Measurements from ENCODE around the gene CEP55. TPM values are rescaled to one million over a fixed set of nuclear protein-coding genes. Genes with fewer than 3 reads are reported as not detected.
A peak's percentile ranks its signal among the peaks of the same experiment; 100 is the strongest.
"Not testable (repeated sequence)": the region's sequence is repeated elsewhere in the genome, so short reads cannot be mapped to it uniquely, and the experiment has no call there.

CEP55 gene
- total and polyA plus RNA-seq, 12 donors, result 0.32 to 7.7 (median 1.2) TPM

DNA sequence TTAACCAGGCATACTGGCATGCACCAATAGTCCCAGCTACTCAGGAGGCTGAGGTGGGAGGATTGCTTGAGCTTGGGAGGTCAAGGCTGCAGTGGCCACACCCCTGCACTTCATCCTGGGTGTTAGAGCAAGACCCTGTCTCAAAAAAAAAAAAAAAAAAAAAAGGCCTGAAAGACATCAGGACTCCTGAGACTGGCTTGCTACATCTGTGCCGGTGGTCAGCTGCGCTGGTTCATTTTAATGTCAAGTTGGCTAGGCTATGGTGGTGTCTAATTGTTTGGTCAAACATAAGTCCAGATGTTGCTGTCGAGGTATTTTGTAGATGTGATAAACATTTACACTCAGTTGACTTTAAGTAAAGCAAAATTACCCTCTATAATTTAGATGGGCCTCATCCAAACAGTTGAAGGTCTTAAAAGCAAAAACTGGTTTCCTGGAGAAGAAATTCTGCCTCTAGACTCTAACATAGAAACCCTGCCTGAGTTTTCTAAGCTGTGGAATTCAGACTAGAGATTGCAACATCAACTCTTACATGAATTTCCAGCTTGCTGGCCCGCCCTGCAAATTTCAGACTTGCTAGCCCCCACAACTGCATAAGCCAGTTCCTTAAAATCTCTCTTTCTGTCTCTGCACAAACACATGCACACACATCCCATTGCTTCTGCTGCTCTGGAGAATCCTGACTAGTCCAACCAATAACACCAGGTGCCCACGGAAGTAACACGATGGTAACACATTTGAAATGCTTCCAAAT is 32.5 kb upstream of the CEP55 start:
- TF ChIP-seq, protein P1, sequence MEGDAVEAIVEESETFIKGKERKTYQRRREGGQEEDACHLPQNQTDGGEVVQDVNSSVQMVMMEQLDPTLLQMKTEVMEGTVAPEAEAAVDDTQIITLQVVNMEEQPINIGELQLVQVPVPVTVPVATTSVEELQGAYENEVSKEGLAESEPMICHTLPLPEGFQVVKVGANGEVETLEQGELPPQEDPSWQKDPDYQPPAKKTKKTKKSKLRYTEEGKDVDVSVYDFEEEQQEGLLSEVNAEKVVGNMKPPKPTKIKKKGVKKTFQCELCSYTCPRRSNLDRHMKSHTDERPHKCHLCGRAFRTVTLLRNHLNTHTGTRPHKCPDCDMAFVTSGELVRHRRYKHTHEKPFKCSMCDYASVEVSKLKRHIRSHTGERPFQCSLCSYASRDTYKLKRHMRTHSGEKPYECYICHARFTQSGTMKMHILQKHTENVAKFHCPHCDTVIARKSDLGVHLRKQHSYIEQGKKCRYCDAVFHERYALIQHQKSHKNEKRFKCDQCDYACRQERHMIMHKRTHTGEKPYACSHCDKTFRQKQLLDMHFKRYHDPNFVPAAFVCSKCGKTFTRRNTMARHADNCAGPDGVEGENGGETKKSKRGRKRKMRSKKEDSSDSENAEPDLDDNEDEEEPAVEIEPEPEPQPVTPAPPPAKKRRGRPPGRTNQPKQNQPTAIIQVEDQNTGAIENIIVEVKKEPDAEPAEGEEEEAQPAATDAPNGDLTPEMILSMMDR (IDR thresholded peaks at IDR 0.05), result no peak
- peak in 2 of 7 donors; percentile 44 to 65 for DNase-seq
- no peaks in the 10 kb centered on the region for H3K27me3 ChIP-seq
- intact Hi-C loops (cut with DNase I), result no loop called here
- H3K27ac ChIP-seq, result peak overlapping the region in 3 of 5 donors; percentile 32 to 95 (median 92)
- H3K9me3 ChIP-seq (replicated peaks in 1 of 3), result no peaks in the 10 kb centered on the region
- WGBS, 4 donors, result 71 to 81% (median 78%) methylated on average over 6 of the region's 6 CpGs
- peaks cover 40 to 61% of the 10 kb centered on the region in 2 donors for H3K4me1 ChIP-seq (replicated peaks in 1 of 2)
- no peak overlapping the region for H3K4me3 ChIP-seq
- no peaks in the 10 kb centered on the region for H3K36me3 ChIP-seq (replicated peaks in 1 of 2)

DNA sequence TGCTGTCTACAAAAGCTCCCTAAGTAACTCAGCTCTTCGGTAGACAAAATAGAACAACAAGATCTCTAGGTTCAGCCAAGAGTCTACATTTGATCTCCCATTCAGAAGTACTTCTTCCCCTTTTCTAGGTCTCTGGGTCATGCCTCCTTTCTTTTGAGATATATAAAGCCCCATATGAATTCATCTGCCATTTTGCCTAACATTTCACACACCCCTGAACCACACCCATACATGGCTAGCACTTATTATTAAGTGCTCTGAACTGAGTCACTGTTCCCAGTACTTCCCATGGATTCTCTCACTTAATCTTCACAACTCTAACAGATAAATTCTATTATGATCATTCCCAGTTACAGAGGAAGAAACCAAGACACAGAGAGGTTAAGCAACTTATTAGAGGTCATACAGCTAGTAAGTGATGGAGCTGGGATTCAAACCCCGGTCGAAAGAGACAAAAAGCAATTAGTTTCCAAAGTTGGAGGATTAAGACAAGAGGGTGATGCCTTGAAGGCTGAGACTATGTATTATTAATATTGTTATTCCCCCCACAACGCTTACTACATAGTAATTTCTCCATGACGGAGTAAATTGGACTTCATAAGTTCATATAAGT is 31.5 kb upstream of the CEP55 start:
- H3K4me1 ChIP-seq (replicated peaks in 1 of 2), result peaks cover 47 to 66% of the 10 kb centered on the region in 2 donors
- H3K4me3 ChIP-seq, result no peak overlapping the region
- no peak for DNase-seq
- H3K27me3 ChIP-seq, result no peaks in the 10 kb centered on the region
- no peaks in the 10 kb centered on the region for H3K36me3 ChIP-seq (replicated peaks in 1 of 2)
- WGBS, 4 donors, result 75 to 94% (median 89%) methylated on average over 5 of the region's 5 CpGs
- intact Hi-C loops (cut with DNase I), result no loop called here
- H3K27ac ChIP-seq, result peak overlapping the region in 4 of 5 donors; percentile 60 to 96 (median 94)
- TF ChIP-seq POLR2A (IDR thresholded peaks at IDR 0.05), result no peak
- TF ChIP-seq, protein P1 (IDR thresholded peaks at IDR 0.05), result no peak
- no peaks in the 10 kb centered on the region for H3K9me3 ChIP-seq (replicated peaks in 1 of 3)

DNA sequence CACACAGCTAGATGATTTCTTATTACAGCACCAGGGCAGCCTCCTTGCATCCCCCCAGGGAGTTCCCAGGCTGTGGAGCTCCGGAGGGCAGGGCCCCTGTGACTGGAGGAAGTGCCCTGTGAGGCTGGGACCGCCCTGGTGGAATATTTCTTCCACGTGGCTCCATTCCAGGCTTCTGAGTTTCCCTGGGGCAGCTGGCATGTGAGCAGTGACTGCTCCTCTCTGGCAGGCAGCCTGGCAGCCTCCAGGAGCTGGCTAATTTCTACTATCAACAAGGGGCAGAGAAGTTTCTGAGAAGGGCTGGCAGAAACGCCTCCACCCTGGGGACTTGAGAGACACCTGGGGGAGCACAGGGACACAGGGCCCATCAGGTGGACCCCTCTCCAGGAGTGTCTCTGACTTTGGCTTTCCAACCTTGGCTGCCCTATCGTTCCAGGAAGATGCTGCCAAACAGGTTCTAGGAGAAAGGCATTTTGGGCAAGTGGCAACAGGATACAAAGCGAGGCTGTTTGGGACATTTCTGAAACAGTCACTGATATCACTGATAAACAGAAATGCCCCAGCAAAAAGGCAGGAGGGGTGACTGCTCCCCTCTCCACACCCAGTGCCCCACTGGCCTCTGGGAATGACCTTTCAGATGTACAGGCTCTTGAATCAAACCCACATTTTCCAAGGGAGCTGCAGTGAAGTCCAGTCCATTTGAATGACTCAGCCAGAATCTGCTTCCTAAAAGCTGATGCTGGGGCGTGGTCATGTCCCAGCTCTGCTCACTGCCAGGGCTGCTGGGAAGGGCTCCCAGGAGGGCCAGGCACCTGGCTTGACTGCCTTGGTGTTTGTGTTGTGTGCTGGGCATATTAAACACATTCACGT is 30.4 kb upstream of the CEP55 start:
- Histone ChIP-seq H3K27ac (peak overlapping the region; percentile 92 to 96 (median 94)), H3K9me3 (replicated peaks in 1 of 3) (no peaks in the 10 kb centered on the region), H3K4me3 (peak overlapping the region in 1 of 4 donors; percentile 3), H3K4me1 (replicated peaks in 1 of 2) (peaks cover 54 to 72% of the 10 kb centered on the region in 2 donors), H3K36me3 (replicated peaks in 1 of 2) (no peaks in the 10 kb centered on the region), H3K27me3 (no peaks in the 10 kb centered on the region)
- intact Hi-C loops (cut with DNase I), result no loop called here
- DNase-seq, result peak; percentile 84 to 95 (median 94)
- TF ChIP-seq, protein P1 (IDR thresholded peaks at IDR 0.05), result no peak
- peak in 1 of 2 donors; percentile 78 for TF ChIP-seq POLR2A (IDR thresholded peaks at IDR 0.05)
- WGBS, 4 donors, result 25 to 32% (median 27%) methylated on average over 4 to 8 of the region's 8 CpGs

DNA sequence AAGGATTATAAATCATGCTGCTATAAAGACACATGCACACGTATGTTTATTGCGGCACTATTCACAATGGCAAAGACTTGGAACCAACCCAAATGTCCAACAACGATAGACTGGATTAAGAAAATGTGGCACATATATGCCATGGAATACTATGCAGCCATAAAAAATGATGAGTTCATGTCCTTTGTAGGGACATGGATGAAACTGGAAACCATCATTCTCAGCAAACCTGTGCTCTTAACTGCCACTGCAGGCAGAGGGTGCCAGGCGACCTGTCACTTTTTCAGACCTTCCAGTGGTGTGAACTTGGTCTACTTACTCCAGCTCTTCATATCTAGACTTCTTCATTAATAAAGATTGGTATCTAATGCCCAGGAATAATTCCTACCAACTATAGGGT is 28.8 kb upstream of the CEP55 start:
- H3K27ac ChIP-seq, result peak overlapping the region; percentile 79 to 96 (median 87)
- intact Hi-C loops (cut with DNase I), result not testable (repeated sequence)

More for the DNA sequence above, 28.8 kb upstream of the CEP55 start:
- peaks cover 60 to 77% of the 10 kb centered on the region in 2 donors for H3K4me1 ChIP-seq (replicated peaks in 1 of 2)
- not testable (repeated sequence) for H3K4me3 ChIP-seq; DNase-seq; H3K27me3 ChIP-seq; H3K9me3 ChIP-seq (replicated peaks in 1 of 3); H3K36me3 ChIP-seq (replicated peaks in 1 of 2)
- 75 to 95% (median 79%) methylated on average over 2 of the region's 4 CpGs for WGBS, 4 donors
